Suprapubic skin (tissue), 4 donors: Measurements from ENCODE around the gene LY6G5C.

Source experiments
- EP300 ChIP-seq: sonication (generic); formaldehyde crosslinking; IDR thresholded peaks from one replicate; pipeline ENCODE4 v1.6.1; 2017; ENCODE audit warnings: antibody characterized with exemption
- POLR2A ChIP-seq, 2 donors: fragments of 450-650 bp; IDR thresholded peaks; one replicate each; pipeline ENCODE4 v1.6.1; 2017; ENCODE audit warnings: antibody characterized with exemption in 2 of 2, mild to moderate bottlenecking in 2 of 2, moderate library complexity in 2 of 2
- POLR2AphosphoS5 ChIP-seq, 3 donors: sonication (generic); formaldehyde crosslinking; IDR thresholded peaks; one replicate each; pipeline ENCODE4 v1.6.1; 2017; ENCODE audit warnings: antibody characterized with exemption in 3 of 3
- TF ChIP-seq, protein P1 (sequence below), 2 donors: fragments of 200-600 bp in 1 of 2; fragments of 450-650 bp in 1 of 2; sonication (generic) in 1 of 2; IDR thresholded peaks; one replicate each; pipeline ENCODE4 v1.5.1; 2016 to 2019; ENCODE audit warnings: antibody characterized with exemption in 2 of 2, mild to moderate bottlenecking in 1 of 2, moderate library complexity in 1 of 2

DNA sequence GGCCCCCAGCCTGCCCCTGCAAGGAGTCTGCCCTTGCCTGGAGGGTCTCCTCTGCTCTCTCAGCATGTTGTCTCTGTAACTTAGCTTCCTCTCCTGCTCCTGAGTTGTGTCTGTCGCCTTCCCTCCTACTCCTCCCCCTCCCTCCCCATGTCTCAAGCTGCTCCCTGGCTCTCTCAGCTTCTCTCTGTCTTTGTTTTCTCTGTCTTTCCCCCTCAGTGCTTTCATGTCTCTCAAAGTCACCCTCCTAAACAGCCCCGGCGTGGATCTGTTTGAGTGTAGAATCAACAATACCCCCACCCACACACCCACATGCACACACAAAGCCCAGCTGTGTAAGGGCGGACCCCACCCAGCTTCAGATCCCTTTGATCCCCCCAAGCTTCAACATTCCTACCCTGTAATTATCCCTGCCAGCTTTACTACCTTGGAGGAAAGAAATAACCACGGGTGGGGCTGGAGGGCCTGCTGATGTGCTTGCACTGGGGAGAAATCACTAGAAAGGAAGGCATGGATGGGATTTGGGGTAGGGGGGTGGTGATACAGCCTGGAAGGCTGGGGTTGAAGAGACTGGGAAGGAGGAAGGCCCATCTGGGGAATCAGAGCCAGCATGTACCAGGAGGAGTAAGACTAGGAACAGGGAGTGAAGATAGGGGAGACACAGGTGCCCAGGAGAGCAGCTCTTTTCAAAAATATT, 33.3 kb upstream of the LY6G5C start:
- TF ChIP-seq POLR2AphosphoS5 (IDR thresholded peaks at IDR 0.05) (no peak), POLR2A (IDR thresholded peaks at IDR 0.05) (no peak), EP300 (no peak)
- TF ChIP-seq, protein P1, sequence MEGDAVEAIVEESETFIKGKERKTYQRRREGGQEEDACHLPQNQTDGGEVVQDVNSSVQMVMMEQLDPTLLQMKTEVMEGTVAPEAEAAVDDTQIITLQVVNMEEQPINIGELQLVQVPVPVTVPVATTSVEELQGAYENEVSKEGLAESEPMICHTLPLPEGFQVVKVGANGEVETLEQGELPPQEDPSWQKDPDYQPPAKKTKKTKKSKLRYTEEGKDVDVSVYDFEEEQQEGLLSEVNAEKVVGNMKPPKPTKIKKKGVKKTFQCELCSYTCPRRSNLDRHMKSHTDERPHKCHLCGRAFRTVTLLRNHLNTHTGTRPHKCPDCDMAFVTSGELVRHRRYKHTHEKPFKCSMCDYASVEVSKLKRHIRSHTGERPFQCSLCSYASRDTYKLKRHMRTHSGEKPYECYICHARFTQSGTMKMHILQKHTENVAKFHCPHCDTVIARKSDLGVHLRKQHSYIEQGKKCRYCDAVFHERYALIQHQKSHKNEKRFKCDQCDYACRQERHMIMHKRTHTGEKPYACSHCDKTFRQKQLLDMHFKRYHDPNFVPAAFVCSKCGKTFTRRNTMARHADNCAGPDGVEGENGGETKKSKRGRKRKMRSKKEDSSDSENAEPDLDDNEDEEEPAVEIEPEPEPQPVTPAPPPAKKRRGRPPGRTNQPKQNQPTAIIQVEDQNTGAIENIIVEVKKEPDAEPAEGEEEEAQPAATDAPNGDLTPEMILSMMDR (IDR thresholded peaks at IDR 0.05), result no peak
